Sigmoid colon (tissue), 7 donors: Measurements from ENCODE around the gene FZR1. TPM values are rescaled to one million over a fixed set of nuclear protein-coding genes. Genes with fewer than 3 reads are reported as not detected.

Experiments
- DNase-seq: peaks from one replicate; pipeline ENCODE4 v3.0.0-alpha.2; 2019
- H3K27ac ChIP-seq, 4 donors: fragments of 200-600 bp; sonication (generic); one replicate each; pipeline ENCODE4 v1.5.1; 2016 to 2019; ENCODE audit warnings: mild to moderate bottlenecking in 1 of 4
- H3K27me3 ChIP-seq, 3 donors: fragments of 200-600 bp; sonication (generic); one replicate each; pipeline ENCODE4 v1.5.1; 2019; ENCODE audit warnings: mild to moderate bottlenecking in 1 of 3
- H3K36me3 ChIP-seq, 4 donors: fragments of 200-600 bp; sonication (generic); one replicate each; pipeline ENCODE4 v1.5.1; 2016 to 2019
- H3K4me1 ChIP-seq, 4 donors: fragments of 200-600 bp; sonication (generic); one replicate each; pipeline ENCODE4 v1.5.1; 2017 to 2019
- H3K4me3 ChIP-seq, 4 donors: fragments of 200-600 bp; sonication (generic); one replicate each; pipeline ENCODE4 v1.5.1; 2017 to 2019; ENCODE audit warnings: mild to moderate bottlenecking in 2 of 4, moderate library complexity in 1 of 4
- H3K9me3 ChIP-seq, 4 donors: fragments of 200-600 bp in 3 of 4; sonication (generic) in 3 of 4; one replicate each; pipeline versions ENCODE4 v1.5.1 to v1.6.1; 2013 to 2019
- CTCF ChIP-seq, 4 experiments: fragments of 450-650 bp in 3 of 4; fragments of 200-600 bp in 1 of 4; IDR thresholded peaks; one replicate each; pipeline ENCODE4 v1.5.1; 2016 to 2019; ENCODE audit warnings: antibody characterized with exemption in 4 of 4, mild to moderate bottlenecking in 3 of 4, moderate library complexity in 2 of 4
- EP300 ChIP-seq, 4 donors: sonication (generic); formaldehyde crosslinking; IDR thresholded peaks; one replicate each; pipeline ENCODE4 v1.6.1; 2017; ENCODE audit warnings: antibody characterized with exemption in 4 of 4
- POLR2A ChIP-seq, 2 donors: fragments of 450-650 bp; IDR thresholded peaks; one replicate each; pipeline ENCODE4 v1.6.1; 2016; ENCODE audit warnings: antibody characterized with exemption in 2 of 2, mild to moderate bottlenecking in 2 of 2, moderate library complexity in 2 of 2
- POLR2AphosphoS5 ChIP-seq, 4 donors: sonication (generic); formaldehyde crosslinking; IDR thresholded peaks; one replicate each; pipeline ENCODE4 v1.6.1; 2017; ENCODE audit warnings: antibody characterized with exemption in 4 of 4
- WGBS, 2 donors: extraction: QIAGEN DNeasy Blood & Tissue Kit; methylation state at CpG; one replicate each; pipeline ENCODE4 v1.1.7; 2013; 5-methylcytosine and 5-hydroxymethylcytosine counted together
- intact Hi-C: fragments of 100-400 bp; cut with DNase I; formaldehyde crosslinking; loops from one replicate; pipeline ENCODE4 v1.15.1; 2023
- polyA plus RNA-seq, 3 donors: library from polyadenylated mRNA; stranded (reverse); fragments of 200-250 nt; gene quantifications; one replicate each; pipeline ENCODE4 v1.2.3, GENCODE V29; 2013
- total RNA-seq, 4 donors: library from RNA; depleted of rRNA; stranded (reverse); fragments of >200 nt; gene quantifications; one replicate each; pipeline ENCODE4 v1.1.0, GENCODE V29; 2016
- donor health status: healthy with polysubstance abuse.
- donor health status: Bipolar disorder and iron deficiency.
- donor health status: healthy.

Gene FZR1
- total and polyA plus RNA-seq, 7 donors = 11.4 to 44.6 (median 18.1) TPM

- intact Hi-C loops = loop anchor here (5.0 kb wide), 1 partner anchor 33 kb away; no protein-coding TSS in a partner anchor
- Histone ChIP-seq H3K27ac (peak overlapping the region; percentile 70 to 92 (median 86)), H3K36me3 (peaks cover 0 to 39% (median 14%) of the 10 kb centered on the region in 4 donors), H3K9me3 (no peaks in the 10 kb centered on the region), H3K27me3 (no peaks in the 10 kb centered on the region), H3K4me3 (no peak overlapping the region), H3K4me1 (peaks cover 0 to 77% (median 67%) of the 10 kb centered on the region in 4 donors)
- DNase-seq = no peak
- TF ChIP-seq POLR2A (IDR thresholded peaks at IDR 0.05) (no peak), EP300 (IDR thresholded peaks at IDR 0.05) (no peak), POLR2AphosphoS5 (IDR thresholded peaks at IDR 0.05) (peak in 1 of 4 donors; percentile 16)
- WGBS, 2 donors = 90 to 94% methylated on average over 7 of the region's 7 CpGs
These were observed 40.6 kb upstream of the FZR1 start for GRCh38 chr19:3465552-3465951.

GRCh38 chr19:3466635-3467034 lies 39.5 kb upstream of the FZR1 start:
- Histone ChIP-seq H3K4me1 (peaks cover 0 to 74% (median 62%) of the 10 kb centered on the region in 4 donors), H3K4me3 (no peak overlapping the region), H3K36me3 (peaks cover 0 to 28% (median 14%) of the 10 kb centered on the region in 4 donors), H3K27ac (peak overlapping the region; percentile 70 to 92 (median 86)), H3K9me3 (no peaks in the 10 kb centered on the region), H3K27me3 (no peaks in the 10 kb centered on the region)
- TF ChIP-seq EP300 (IDR thresholded peaks at IDR 0.05) (no peak), CTCF (IDR thresholded peaks at IDR 0.05) (no peak), POLR2AphosphoS5 (IDR thresholded peaks at IDR 0.05) (peak; percentile 21 to 41 (median 29)), POLR2A (IDR thresholded peaks at IDR 0.05) (no peak)
- 86 to 96% methylated on average over 9 of the region's 9 CpGs for WGBS, 2 donors
- no peak for DNase-seq
- intact Hi-C loops = loop anchor here (5.0 kb wide), 1 partner anchor 34 kb away; no protein-coding TSS in a partner anchor

GRCh38 chr19:3467437-3468198 lies 38.5 kb upstream of the FZR1 start:
- DNase-seq = no peak
- no peaks in the 10 kb centered on the region for H3K27me3 ChIP-seq
- peaks cover 0 to 81% (median 70%) of the 10 kb centered on the region in 4 donors for H3K4me1 ChIP-seq
- TF ChIP-seq POLR2AphosphoS5 (IDR thresholded peaks at IDR 0.05) (peak in 1 of 4 donors; percentile 6), CTCF (IDR thresholded peaks at IDR 0.05) (no peak)
- no peak overlapping the region for H3K4me3 ChIP-seq
- no peaks in the 10 kb centered on the region for H3K9me3 ChIP-seq
- intact Hi-C loops = loop anchor here (5.0 kb wide), 1 partner anchor 35 kb away; no protein-coding TSS in a partner anchor
- 90 to 94% methylated on average over 10 of the region's 10 CpGs for WGBS, 2 donors
- H3K36me3 ChIP-seq = peaks cover 0 to 18% (median 13%) of the 10 kb centered on the region in 4 donors
- H3K27ac ChIP-seq = peak overlapping the region; percentile 70 to 92 (median 86)

DNA sequence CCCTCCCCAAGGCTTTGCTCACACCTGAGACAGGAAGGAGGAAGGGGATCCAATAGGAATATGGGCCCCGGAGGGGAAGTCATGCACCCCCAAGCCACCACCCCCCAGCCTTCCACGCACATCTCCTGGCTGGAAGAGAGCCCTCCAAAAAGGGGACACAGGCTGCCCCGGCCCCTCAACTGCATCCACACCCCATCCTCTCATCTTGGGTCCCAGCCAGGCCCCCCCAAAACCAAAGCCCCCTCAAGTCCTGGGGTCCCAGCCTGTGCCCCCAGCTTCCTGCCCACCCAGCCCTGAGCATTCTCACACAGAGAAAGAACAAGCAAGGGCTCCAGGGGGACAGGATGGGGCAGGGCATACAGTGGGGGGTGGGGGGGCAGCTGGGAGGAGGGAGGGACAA lies 37.9 kb upstream of the FZR1 start:
- peak overlapping the region; percentile 70 to 92 (median 86) for H3K27ac ChIP-seq
- peaks cover 0 to 79% (median 67%) of the 10 kb centered on the region in 4 donors for H3K4me1 ChIP-seq
- intact Hi-C loops = loop anchor here (5.0 kb wide), 1 partner anchor 36 kb away; no protein-coding TSS in a partner anchor
- no peak for TF ChIP-seq CTCF (IDR thresholded peaks at IDR 0.05)
- peaks cover 0 to 12% (median 7%) of the 10 kb centered on the region in 4 donors for H3K36me3 ChIP-seq
- H3K27me3 ChIP-seq = no peaks in the 10 kb centered on the region
- no peak for DNase-seq
- H3K9me3 ChIP-seq = no peaks in the 10 kb centered on the region
- WGBS, 2 donors = 92 to 96% methylated on average over 3 of the region's 3 CpGs
- H3K4me3 ChIP-seq = no peak overlapping the region
